Neural cell (in vitro differentiated cells): ENCODE results near the gene NMT1. TPM values are rescaled to one million over a fixed set of nuclear protein-coding genes. Genes with fewer than 3 reads are reported as not detected.

Experiments
- H2AFZ ChIP-seq: fragments of 200-600, 300-800 bp; sonication (generic), shearing (Covaris generic); 2 replicates; pipeline ENCODE4 v1.6.0; 2014; ENCODE audit warnings: low read depth, mild to moderate bottlenecking, antibody characterized with exemption, low read length, moderate library complexity
- H3F3A ChIP-seq: fragments of 200-600 bp; shearing (Covaris generic); 2 replicates; pipeline ENCODE4 v1.6.1; 2016; ENCODE audit warnings: mild to moderate bottlenecking, moderate library complexity, mixed read lengths, antibody characterized with exemption, low read length; ENCODE audit not compliant: insufficient read depth, poor library complexity, severe bottlenecking
- H3K27ac ChIP-seq: fragments of 200-600, 300-800 bp; sonication (generic), shearing (Covaris generic); 2 replicates; pipeline ENCODE4 v1.5.1; 2014; ENCODE audit warnings: mild to moderate bottlenecking, low read length, moderate library complexity
- H3K27me3 ChIP-seq: fragments of 300-800, 200-600 bp; sonication (generic), shearing (Covaris generic); 2 replicates; pipeline ENCODE4 v1.6.0; 2014; ENCODE audit warnings: mild to moderate bottlenecking, low read depth, low read length, moderate library complexity; ENCODE audit not compliant: insufficient read depth
- H3K36me3 ChIP-seq: fragments of 300-800, 200-600 bp; sonication (generic), shearing (Covaris generic); 2 replicates; pipeline ENCODE4 v1.5.1; 2014; ENCODE audit warnings: mild to moderate bottlenecking, antibody characterized with exemption, low read length, moderate library complexity; ENCODE audit not compliant: insufficient read depth
- H3K4me2 ChIP-seq: fragments of 300-800, 200-600 bp; sonication (generic), shearing (Covaris generic); 2 replicates; pipeline ENCODE4 v1.6.0; 2014; ENCODE audit warnings: mild to moderate bottlenecking, low read length
- H3K4me3 ChIP-seq: fragments of 300-800, 200-600 bp; sonication (generic), shearing (Covaris generic); 2 replicates; pipeline ENCODE4 v1.5.1; 2014; ENCODE audit warnings: mild to moderate bottlenecking, low read length, moderate library complexity
- H3K79me2 ChIP-seq: fragments of 200-600 bp; shearing (Covaris generic); replicated peaks from 2 replicates; pipeline ENCODE4 v1.6.0; 2014; ENCODE audit warnings: mild to moderate bottlenecking, low read length, moderate library complexity; ENCODE audit not compliant: insufficient read depth
- H3K9ac ChIP-seq: fragments of 300-800, 200-600 bp; sonication (generic), shearing (Covaris generic); 2 replicates; pipeline ENCODE4 v1.6.1; 2016; ENCODE audit warnings: mild to moderate bottlenecking, low read length, mixed read lengths
- H3K9me2 ChIP-seq: fragments of 200-600 bp; shearing (Covaris generic); 2 replicates; pipeline ENCODE4 v1.6.1; 2016; ENCODE audit warnings: mild to moderate bottlenecking, low read length, mixed read lengths; ENCODE audit not compliant: insufficient read depth
- H3K9me3 ChIP-seq: fragments of 200-600, 300-800 bp; sonication (generic), shearing (Covaris generic); 2 replicates; pipeline ENCODE4 v1.6.1; 2016; ENCODE audit warnings: mild to moderate bottlenecking, mixed run types, low read length, moderate library complexity, mixed read lengths
- H4K20me1 ChIP-seq: fragments of 200-600 bp; shearing (Covaris generic); 2 replicates; pipeline ENCODE4 v1.6.1; 2016; ENCODE audit warnings: mild to moderate bottlenecking, mixed run types; ENCODE audit not compliant: insufficient read depth
- EP300 ChIP-seq: fragments of 450-650 bp; conservative IDR thresholded peaks from 2 replicates; pipeline ENCODE4 v1.6.1; 2014; ENCODE audit warnings: antibody characterized with exemption, mild to moderate bottlenecking, moderate library complexity; ENCODE audit not compliant: poor library complexity, severe bottlenecking
- MXI1 ChIP-seq: fragments of 450-650 bp; conservative IDR thresholded peaks from 2 replicates; pipeline ENCODE4 v1.6.1; 2014; ENCODE audit warnings: antibody characterized with exemption, mild to moderate bottlenecking; ENCODE audit not compliant: poor library complexity, severe bottlenecking
- POLR2AphosphoS5 ChIP-seq: IDR thresholded peaks from 2 replicates; pipeline ENCODE4 v1.6.1; 2012
- RAD21 ChIP-seq: fragments of 450-650 bp; conservative IDR thresholded peaks from 2 replicates; pipeline ENCODE4 v1.6.1; 2014; ENCODE audit warnings: antibody characterized with exemption, mild to moderate bottlenecking, moderate library complexity
- SMC3 ChIP-seq: fragments of 450-650 bp; conservative IDR thresholded peaks from 2 replicates; pipeline ENCODE4 v1.6.1; 2014; ENCODE audit warnings: antibody characterized with exemption, mild to moderate bottlenecking, moderate library complexity; ENCODE audit not compliant: poor library complexity
- TAF1 ChIP-seq: IDR thresholded peaks from 2 replicates; pipeline ENCODE4 v1.6.1; 2012; ENCODE audit warnings: low read depth
- polyA plus RNA-seq: library from polyadenylated mRNA; depleted of rRNA; stranded (reverse); fragments of >200 nt; gene quantifications from 2 replicates; pipeline ENCODE4 v1.2.3, GENCODE V29; 2014
- TF ChIP-seq, protein P1 (sequence below): IDR thresholded peaks from 2 replicates; pipeline ENCODE4 v1.6.1; 2012; ENCODE audit warnings: borderline replicate concordance
- TF ChIP-seq, protein P2 (sequence below): fragments of 450-650 bp; IDR thresholded peaks from 2 replicates; pipeline ENCODE4 v1.5.1; 2014; ENCODE audit warnings: antibody characterized with exemption, mild to moderate bottlenecking, moderate library complexity; ENCODE audit not compliant: poor library complexity, severe bottlenecking

The NMT1 gene
- polyA plus RNA-seq, 1 donor from 2014 or later = 23.4 TPM

DNA sequence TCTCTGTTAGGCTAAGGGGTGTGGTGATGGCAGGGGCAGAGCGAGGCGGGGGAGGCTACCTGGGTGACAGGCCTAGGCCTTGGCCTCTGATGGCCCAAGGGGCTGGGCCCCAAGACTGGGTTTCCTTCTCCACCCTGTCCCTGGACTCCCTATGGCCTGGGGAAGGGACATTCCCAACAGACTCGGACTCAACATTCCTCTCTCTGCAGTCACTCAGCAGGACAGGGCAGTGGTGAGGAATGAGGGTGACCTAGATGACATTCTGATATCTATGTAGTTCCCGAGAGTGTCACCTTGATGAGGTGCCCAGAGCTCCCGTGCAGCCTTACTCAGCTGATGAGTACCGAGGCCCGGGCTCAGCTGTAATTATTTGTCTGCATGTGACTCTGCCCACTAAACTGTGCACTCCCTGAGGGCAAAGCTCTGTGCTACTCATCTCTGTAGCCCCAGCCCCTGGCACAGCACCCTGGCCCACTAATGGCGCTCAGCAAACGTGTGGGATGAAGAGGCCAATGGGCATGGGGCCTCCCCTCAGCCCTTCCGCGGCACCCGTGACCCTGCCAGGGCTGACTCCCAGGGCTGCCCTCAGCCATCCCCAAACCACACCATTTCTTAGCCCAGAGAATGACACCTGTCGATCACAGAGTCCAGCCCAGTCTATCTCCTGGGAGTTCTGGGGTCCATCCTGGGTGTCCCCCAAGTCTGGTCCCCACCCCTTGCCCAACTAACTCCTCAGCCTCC, 69.0 kb downstream of the NMT1 start:
- no peak overlapping the region for H2AFZ ChIP-seq
- no peaks in the 10 kb centered on the region for H3K36me3 ChIP-seq
- H3K4me3 ChIP-seq = no peak overlapping the region
- H3K79me2 ChIP-seq = no peaks in the 10 kb centered on the region
- H4K20me1 ChIP-seq = no peaks in the 10 kb centered on the region
- TF ChIP-seq, protein P1, sequence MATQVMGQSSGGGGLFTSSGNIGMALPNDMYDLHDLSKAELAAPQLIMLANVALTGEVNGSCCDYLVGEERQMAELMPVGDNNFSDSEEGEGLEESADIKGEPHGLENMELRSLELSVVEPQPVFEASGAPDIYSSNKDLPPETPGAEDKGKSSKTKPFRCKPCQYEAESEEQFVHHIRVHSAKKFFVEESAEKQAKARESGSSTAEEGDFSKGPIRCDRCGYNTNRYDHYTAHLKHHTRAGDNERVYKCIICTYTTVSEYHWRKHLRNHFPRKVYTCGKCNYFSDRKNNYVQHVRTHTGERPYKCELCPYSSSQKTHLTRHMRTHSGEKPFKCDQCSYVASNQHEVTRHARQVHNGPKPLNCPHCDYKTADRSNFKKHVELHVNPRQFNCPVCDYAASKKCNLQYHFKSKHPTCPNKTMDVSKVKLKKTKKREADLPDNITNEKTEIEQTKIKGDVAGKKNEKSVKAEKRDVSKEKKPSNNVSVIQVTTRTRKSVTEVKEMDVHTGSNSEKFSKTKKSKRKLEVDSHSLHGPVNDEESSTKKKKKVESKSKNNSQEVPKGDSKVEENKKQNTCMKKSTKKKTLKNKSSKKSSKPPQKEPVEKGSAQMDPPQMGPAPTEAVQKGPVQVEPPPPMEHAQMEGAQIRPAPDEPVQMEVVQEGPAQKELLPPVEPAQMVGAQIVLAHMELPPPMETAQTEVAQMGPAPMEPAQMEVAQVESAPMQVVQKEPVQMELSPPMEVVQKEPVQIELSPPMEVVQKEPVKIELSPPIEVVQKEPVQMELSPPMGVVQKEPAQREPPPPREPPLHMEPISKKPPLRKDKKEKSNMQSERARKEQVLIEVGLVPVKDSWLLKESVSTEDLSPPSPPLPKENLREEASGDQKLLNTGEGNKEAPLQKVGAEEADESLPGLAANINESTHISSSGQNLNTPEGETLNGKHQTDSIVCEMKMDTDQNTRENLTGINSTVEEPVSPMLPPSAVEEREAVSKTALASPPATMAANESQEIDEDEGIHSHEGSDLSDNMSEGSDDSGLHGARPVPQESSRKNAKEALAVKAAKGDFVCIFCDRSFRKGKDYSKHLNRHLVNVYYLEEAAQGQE = no peak
- no peak for TF ChIP-seq EP300
- TF ChIP-seq, protein P2, sequence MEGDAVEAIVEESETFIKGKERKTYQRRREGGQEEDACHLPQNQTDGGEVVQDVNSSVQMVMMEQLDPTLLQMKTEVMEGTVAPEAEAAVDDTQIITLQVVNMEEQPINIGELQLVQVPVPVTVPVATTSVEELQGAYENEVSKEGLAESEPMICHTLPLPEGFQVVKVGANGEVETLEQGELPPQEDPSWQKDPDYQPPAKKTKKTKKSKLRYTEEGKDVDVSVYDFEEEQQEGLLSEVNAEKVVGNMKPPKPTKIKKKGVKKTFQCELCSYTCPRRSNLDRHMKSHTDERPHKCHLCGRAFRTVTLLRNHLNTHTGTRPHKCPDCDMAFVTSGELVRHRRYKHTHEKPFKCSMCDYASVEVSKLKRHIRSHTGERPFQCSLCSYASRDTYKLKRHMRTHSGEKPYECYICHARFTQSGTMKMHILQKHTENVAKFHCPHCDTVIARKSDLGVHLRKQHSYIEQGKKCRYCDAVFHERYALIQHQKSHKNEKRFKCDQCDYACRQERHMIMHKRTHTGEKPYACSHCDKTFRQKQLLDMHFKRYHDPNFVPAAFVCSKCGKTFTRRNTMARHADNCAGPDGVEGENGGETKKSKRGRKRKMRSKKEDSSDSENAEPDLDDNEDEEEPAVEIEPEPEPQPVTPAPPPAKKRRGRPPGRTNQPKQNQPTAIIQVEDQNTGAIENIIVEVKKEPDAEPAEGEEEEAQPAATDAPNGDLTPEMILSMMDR = no peak
- no peak for TF ChIP-seq MXI1
- TF ChIP-seq TAF1 = no peak
- no peaks in the 10 kb centered on the region for H3F3A ChIP-seq
- H3K9me2 ChIP-seq = no peaks in the 10 kb centered on the region
- H3K4me2 ChIP-seq = no peak overlapping the region
- H3K27ac ChIP-seq = no peak overlapping the region
- H3K9me3 ChIP-seq = no peaks in the 10 kb centered on the region
- no peaks in the 10 kb centered on the region for H3K27me3 ChIP-seq
- no peak overlapping the region for H3K9ac ChIP-seq

DNA sequence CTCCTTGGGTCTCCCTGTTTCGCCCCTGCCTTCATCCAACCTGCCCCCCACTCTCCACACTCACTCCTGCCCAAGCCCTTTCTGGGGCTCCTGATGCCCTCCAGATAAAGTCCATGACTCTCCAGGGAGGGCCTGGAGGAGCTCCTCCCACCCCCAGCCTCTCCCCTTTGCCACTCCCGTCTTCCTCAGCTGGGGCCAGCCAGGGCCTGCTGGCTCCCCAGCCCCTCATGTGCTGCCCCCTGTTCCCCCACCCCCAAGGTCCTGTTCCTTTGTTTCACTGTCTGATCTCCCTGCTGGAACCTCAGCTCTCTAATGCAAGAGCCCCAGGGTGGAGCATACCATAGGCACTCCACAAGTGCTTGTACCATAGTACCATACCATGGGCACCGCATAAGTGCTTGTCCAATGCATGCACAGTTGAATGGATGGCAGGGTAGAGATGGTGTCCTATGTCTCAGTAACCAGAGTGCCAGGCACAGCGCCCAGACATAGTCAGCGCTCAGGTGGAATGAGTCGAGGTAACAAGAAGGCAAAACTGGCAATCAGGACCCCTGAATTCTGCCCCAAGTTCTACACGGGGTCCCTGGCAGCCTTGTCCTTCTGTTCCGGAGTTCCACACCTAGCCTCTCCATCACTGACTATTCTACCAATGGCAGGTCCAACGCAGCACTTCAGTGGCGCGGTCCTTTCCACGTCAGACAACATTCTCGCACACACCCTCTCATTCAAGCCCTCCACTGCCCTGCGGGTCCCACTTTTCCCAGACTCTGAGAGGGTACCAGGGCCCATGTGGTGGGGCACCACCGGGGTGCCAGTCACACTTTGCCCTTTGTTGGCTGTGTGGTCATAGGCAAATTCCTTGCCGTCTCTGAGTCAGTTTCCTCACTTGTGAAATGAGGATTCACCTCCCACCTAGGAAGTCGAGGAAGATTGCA, 69.8 kb downstream of the NMT1 start:
- H3K36me3 ChIP-seq = no peaks in the 10 kb centered on the region
- no peaks in the 10 kb centered on the region for H4K20me1 ChIP-seq
- H3K27ac ChIP-seq = no peak overlapping the region
- H3K9ac ChIP-seq = no peak overlapping the region
- H3K9me3 ChIP-seq = no peaks in the 10 kb centered on the region
- H3K9me2 ChIP-seq = no peaks in the 10 kb centered on the region
- no peak overlapping the region for H3K4me3 ChIP-seq
- H3F3A ChIP-seq = no peaks in the 10 kb centered on the region
- no peak for TF ChIP-seq TAF1
- TF ChIP-seq RAD21 = no peak
- TF ChIP-seq MXI1 = no peak
- TF ChIP-seq SMC3 = no peak
- no peak for TF ChIP-seq POLR2AphosphoS5
- no peaks in the 10 kb centered on the region for H3K79me2 ChIP-seq
- H3K27me3 ChIP-seq = no peaks in the 10 kb centered on the region
- H2AFZ ChIP-seq = no peak overlapping the region
- H3K4me2 ChIP-seq = no peak overlapping the region
